ENCODE results near the gene STARD10. TPM values are rescaled to one million over a fixed set of nuclear protein-coding genes. Genes with fewer than 3 reads are reported as not detected.

The STARD10 gene
- total and polyA plus RNA-seq, 2 donors (not counting 3 experiments of a cell fraction or from before 2014, with no cell fraction given): 16.1 to 22.5 TPM

DNA sequence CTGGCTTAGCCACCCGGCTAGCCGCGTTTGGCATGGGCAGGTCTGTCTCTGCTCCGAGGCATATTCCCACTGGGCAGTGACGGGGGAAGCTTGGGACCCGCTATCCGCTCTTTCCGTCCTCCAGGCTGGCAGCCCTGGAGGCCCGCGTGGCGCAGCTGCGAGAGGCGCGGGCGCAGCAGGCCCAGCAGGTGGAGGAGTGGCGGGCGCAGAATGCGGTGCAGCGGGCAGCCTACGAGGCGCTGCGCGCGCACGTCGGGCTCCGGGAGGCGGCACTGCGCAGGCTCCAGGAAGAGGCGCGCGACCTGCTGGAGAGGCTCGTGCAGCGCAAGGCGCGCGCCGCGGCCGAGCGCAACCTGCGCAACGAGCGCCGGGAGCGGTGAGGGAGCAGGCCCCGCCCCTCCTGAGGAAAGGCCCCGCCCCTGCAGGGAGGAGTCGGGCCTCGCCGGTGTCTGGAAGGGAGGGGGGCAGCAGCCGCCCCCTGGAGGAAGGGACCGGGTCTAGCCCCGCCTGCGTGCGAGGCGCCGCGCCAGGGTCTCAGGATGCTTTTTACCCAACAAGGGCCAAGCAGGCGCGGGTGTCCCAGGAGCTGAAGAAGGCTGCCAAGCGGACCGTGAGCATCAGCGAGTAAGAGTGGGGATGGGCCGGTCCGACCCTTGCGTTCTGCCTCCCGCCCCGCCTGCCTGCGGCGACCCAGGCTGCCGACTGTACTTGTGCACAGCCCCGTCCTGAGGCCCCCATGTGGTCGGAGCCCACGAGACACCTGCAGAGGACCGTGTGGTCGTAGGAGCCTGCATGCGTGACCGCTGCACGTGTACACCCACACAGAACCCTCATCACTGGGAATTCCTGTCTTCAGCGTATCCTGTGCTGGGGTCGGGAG is 28.3 kb upstream of the STARD10 start:
- Histone ChIP-seq H2AFZ (ENCODE audit: low read depth, low read length) (peak overlapping the region; percentile 61), H4K20me1 (replicated peaks; ENCODE audit: control insufficient read depth, extremely low read depth, insufficient read depth, low read length) (no peaks in the 10 kb centered on the region), H3K4me1 (ENCODE audit: control insufficient read depth, extremely low read depth, insufficient read depth, low read length) (peaks cover 7% of the 10 kb centered on the region), H3K36me3 (ENCODE audit: control insufficient read depth in 2 of 2, extremely low read depth in 1 of 2, insufficient read depth in 2 of 2, low read length in 2 of 2) (peaks cover 5 to 6% of the 10 kb centered on the region in 2 experiments), H3K9me1 (replicated peaks; ENCODE audit: control insufficient read depth, extremely low read depth, insufficient read depth, low read length) (no peaks in the 10 kb centered on the region), H3K27me3 (ENCODE audit: control insufficient read depth in 2 of 2, insufficient read depth in 2 of 2, low read length in 2 of 2) (no peaks in the 10 kb centered on the region), H3K9me3 (replicated peaks; ENCODE audit: control insufficient read depth, insufficient read depth, low read length) (no peaks in the 10 kb centered on the region), H3K79me2 (ENCODE audit: control insufficient read depth, insufficient read depth, low read length) (no peaks in the 10 kb centered on the region), H3K4me3 (replicated peaks in 1 of 3; ENCODE audit: insufficient read depth in 1 of 3, low read depth in 1 of 3, low read length in 3 of 3) (peak overlapping the region in 2 of 3 experiments; percentile 42 to 43), H3K27ac (ENCODE audit: insufficient read depth, low read depth, low read length) (no peak overlapping the region), H3K4me2 (ENCODE audit: insufficient read depth, low read length) (peak overlapping the region; percentile 57), H3K9ac (replicated peaks; ENCODE audit: extremely low read depth, insufficient read depth, low read length) (peak overlapping the region; percentile 58)
- ChIA-PET CTCF (interaction anchor here (1.2 to 3.0 kb wide), 6 partner anchors 9 to 467 kb away, joined by 3 to 23 read pairs (median 5); partner anchors contain the start of gene FCHSD2), POLR2A (no interaction called here)
- TF ChIP-seq, protein P1, sequence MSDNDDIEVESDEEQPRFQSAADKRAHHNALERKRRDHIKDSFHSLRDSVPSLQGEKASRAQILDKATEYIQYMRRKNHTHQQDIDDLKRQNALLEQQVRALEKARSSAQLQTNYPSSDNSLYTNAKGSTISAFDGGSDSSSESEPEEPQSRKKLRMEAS (IDR thresholded peaks at IDR 0.05; ENCODE audit: insufficient read depth, insufficient read length): peak; percentile 7
- TF ChIP-seq POLR2A (IDR thresholded peaks at IDR 0.05; ENCODE audit: low read depth, low read length) (no peak), POLR2AphosphoS5 (IDR thresholded peaks at IDR 0.05; ENCODE audit: insufficient read depth, low read depth, low read length) (peak; percentile 86)
- TF ChIP-seq, protein P2, sequence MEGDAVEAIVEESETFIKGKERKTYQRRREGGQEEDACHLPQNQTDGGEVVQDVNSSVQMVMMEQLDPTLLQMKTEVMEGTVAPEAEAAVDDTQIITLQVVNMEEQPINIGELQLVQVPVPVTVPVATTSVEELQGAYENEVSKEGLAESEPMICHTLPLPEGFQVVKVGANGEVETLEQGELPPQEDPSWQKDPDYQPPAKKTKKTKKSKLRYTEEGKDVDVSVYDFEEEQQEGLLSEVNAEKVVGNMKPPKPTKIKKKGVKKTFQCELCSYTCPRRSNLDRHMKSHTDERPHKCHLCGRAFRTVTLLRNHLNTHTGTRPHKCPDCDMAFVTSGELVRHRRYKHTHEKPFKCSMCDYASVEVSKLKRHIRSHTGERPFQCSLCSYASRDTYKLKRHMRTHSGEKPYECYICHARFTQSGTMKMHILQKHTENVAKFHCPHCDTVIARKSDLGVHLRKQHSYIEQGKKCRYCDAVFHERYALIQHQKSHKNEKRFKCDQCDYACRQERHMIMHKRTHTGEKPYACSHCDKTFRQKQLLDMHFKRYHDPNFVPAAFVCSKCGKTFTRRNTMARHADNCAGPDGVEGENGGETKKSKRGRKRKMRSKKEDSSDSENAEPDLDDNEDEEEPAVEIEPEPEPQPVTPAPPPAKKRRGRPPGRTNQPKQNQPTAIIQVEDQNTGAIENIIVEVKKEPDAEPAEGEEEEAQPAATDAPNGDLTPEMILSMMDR (IDR thresholded peaks at IDR 0.05; ENCODE audit: extremely low read depth in 1 of 2, insufficient read depth in 1 of 2, low read depth in 1 of 2, low read length in 2 of 2): peak; percentile 2 to 23
- dilution Hi-C loops (cut with MboI; ENCODE audit: extremely low pct_ligation_motif_present, low sequenced_read_pairs) (no loop called here), intact Hi-C loops (cut with micrococcal nuclease) (loop anchor here (1.0 to 10.0 kb wide), 2 partner anchors 97 to 553 kb away; partner anchors contain the start of gene RELT)
- no TSS peak for BruUV-seq (replicated peaks)
- peak; percentile 91 for DNase-seq (ENCODE audit: low read depth, low spot score)
- FAIRE-seq: peak; percentile 87
